HTR-8/SVneo (cell line): ENCODE data around the gene CNTN5.
A peak's percentile ranks its signal among the peaks of the same experiment; 100 is the strongest.

Experiments used
- DNase-seq: peaks from one replicate; pipeline ENCODE4 v3.0.0; 2011; ENCODE audit warnings: low spot score, mixed read lengths; ENCODE audit not compliant: insufficient read length
- FAIRE-seq: peaks from 2 replicates; lab custom pipeline; 2011; peaks lifted over from hg19 to GRCh38; lab: Jason Lieb, UNC

The CNTN5 gene

DNA sequence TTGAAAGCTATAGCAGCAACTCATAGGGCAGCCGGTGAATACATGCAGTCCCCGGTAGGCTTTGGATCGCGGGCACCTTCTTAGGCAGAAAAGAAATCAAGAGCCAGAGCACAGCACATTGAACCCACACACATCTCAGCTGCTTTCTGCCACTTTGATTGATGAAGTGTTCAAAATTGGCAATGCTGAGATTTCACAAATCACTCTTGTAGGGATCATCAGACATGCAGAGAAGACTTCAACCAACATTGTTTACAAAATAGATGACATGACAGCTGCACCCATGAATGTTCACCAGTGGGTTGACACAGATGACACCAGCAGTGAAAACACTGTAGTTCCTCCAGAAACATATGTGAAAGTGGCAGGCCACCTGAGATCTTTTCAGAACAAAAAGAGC is 1316.1 kb downstream of the CNTN5 start:
- FAIRE-seq (peak; percentile 67), DNase-seq (no peak)

DNA sequence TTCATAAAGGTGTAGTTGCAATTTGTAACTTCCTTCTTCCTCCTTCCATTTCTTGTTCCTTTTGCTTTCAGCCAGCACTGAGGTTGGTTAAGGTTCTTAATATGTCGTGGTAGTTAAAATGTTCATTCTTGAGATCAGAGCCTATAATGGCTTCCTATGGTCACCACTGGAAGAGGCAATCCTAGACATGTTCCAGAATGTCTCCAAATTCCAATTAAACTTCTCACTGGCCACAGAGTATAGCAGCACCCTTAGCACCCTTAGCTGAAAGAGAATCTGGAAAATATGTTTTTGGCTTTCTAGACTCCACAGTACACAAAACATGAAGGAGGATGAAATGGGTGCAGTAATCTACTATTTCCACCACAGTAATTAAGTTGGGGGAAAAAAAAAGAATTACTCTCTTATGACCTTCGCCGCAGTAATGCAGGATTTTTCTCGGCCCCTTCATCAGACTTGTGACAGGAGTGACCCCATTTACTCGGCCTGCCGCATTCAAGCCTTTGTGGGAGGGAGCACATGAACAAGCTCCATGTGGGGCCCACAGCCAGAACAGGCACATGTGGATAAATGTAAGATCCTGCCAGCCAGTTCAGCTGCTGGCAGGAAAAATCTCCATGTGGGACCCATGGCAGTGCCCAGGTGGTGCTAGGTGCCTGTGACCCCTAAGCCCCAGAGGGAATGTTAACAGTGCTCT is 1317.5 kb downstream of the CNTN5 start:
- FAIRE-seq, result no peak
- DNase-seq, result no peak

DNA sequence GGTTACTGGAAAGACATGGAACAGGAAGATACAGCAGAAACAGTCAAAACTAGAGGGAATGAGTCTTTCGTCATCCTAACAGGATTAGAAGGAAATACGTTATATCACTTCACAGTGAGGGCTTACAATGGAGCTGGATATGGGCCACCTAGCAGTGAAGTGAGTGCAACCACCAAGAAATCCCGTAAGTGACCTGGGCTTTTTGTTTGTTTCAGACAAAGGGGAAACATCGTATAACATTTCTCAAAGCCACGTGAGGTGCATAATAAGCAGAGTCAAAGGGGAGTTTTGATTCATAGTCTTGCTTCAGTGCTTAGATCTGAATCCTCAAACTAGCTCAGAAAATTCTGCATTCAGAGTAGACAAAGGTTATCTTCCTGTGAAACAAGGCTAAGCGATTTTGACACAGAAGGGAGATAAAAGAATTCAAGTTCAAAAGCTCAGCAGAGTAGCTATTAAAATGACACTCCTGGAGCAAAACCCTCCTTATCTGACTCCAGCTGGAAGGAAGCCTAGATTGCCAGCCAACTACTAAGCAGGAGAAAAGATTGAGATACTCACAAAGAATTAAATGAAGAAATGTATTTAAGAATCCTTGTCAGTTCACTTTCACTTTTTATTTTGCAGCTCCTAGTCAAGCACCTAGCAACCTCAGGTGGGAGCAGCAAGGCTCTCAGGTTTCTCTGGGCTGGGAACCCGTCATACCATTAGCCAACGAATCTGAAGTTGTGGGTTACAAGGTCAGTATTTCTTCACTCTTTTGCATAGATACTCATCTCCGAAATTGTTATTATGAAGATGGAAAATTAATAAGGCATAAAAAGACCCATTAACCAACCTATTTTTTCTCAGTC is 1319.9 kb downstream of the CNTN5 start:
- DNase-seq (no peak), FAIRE-seq (peak; percentile 59)

DNA sequence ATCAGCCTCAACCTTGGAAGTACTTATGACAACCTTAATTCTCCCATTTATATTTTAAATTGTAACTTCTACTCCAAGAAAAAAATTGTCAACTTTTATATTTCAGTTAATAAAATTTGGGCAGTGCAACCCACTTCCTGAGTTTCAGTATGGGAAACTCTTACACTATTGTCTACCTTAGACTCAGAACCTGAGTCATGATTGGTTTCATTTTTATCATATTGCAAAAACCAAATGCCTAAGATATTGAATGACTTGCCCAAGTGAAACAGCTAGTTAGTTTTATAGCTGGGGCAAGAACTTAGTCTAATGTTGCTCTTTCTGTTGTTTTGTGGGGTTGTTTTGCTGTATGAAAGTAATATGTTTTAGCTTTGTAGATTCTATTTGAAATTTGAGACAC is 1332.3 kb downstream of the CNTN5 start:
- FAIRE-seq (no peak), DNase-seq (no peak)

DNA sequence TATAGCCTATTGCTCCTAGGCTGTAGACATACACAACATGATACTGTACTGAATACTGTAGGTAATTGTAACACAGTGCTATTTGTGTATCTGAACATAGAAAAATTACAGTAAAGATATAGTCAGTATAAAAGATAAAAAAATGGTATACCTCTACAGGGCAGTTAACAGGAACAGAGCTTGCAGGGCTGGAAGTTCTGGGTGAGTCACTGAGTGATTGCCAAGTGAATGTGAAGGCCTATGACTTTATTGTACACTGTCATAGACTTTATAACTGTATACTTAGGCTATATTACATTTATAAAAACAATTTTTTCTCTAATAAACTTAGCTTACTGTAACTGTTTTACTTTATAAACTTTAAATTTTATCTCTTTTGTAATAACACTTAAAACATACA is 1334.0 kb downstream of the CNTN5 start:
- no peak for FAIRE-seq

DNA sequence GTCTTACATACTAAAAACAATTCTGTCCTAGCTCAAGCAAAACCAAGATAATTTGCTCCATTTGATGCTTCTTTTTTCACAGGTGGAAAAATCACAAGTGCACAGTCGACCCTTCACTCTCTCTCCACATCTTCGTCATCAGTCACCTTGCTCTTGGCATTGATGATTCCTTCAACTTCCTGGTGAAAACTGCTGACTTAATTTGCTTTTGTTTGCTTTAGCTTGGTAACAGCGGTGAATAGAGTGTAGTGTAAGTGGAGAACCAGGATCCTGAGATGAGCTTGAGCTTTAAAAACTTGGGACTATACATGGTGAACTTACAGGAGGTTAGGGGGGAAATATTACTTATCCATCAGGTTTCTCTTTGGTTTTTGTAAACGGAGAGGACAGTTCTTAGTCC is 1335.3 kb downstream of the CNTN5 start:
- DNase-seq (no peak), FAIRE-seq (peak; percentile 57)

More for the DNA sequence above, 1334.0 kb downstream of the CNTN5 start:
- DNase-seq, result no peak

DNA sequence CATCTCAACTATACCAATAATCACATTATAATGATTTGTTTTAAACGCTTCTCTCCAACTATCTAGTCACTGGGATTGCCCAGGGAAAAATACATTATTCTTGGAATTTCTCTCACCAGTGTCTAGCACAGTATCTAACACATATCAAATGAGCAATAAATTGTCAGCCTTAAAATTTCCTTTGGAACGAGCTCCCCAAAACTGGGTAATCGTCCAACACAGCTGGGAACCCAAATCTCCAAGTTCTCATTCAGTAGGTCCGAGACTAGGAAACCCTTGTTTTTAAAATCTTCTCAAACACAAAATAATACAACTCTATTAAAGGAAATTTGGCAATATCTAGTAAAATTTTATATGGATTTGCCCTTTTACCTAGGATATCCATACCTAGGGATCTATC is 1338.5 kb downstream of the CNTN5 start:
- no peak for FAIRE-seq
- DNase-seq, result no peak

DNA sequence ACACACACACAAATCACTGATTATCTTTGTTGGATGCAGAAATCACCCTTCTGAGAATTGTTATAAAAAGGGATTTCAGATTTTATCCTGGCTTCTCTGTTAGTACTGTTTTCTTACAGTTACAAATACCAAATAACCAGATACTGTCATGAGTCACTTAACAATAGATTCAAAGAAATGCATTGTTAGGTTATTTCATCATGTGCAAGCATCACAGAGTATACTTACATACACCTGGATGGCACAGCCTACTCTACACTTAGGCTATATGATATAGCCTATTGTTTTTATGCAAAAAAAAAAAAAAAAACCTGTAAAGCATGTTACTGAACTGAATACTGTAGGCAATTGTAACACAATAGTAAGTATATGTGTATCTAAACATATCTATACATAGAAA is 1347.1 kb downstream of the CNTN5 start:
- FAIRE-seq, result peak; percentile 26
- DNase-seq, result no peak

DNA sequence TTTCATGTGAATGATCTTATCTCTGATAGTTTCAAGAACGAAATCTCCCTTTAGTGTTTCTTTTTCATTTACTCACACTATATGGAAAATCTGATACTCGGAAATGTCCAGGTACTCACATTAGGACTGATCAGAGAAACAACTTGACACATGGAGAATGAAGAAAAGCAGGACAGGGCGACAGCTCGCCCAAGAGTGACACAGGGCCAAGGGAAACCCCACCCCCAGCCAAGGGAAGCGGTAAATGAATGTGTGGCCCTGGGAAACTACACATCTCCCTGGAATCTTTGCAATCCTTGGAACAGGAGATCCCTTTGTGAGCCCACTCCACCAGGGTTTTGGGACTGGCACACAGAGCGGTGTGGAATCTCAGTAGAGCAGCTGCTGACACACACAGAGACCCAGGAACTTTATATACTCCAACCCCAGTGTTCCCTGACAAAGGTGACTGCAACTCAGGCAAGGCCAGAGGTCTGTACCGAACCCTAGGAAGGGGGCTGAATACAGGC is 1362.7 kb downstream of the CNTN5 start:
- DNase-seq (no peak), FAIRE-seq (no peak)

DNA sequence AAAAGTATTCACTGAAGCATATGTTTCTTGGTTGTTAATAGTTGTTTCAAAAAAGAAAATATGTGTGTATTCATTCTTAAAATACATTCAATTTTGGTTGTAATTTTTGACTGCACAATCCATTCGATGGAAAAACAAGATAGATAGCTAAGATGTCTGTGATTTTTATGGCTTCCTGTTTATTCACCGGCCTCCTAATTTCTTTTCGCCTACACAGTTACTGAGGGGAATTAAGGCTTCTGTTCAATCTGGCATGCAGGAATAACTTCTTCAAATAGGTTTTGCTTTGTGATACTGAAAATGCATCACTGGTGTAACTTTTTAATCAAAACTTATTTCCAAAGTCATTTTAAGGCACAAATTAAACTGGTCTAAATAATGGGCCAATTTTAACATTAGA is 1375.5 kb downstream of the CNTN5 start:
- DNase-seq (no peak), FAIRE-seq (peak; percentile 36)

DNA sequence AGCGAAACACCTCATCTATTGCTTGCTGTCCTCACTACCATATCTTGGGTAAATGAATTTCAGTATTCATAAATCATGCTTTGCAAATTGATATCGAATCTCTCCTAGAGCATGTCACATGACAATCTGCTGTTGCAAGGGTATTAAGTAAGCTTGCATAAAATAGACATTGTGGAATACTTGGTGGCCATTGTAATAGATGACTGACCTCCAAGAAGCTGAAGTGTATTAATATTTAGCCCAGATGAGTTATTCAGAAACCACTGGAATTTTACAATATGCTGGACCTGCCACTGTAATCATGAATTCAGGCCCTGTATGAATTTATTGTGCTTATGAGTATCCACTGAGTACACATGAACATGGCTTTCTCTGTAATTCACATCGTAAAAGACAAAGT is 1376.7 kb downstream of the CNTN5 start:
- no peak for FAIRE-seq
- no peak for DNase-seq

DNA sequence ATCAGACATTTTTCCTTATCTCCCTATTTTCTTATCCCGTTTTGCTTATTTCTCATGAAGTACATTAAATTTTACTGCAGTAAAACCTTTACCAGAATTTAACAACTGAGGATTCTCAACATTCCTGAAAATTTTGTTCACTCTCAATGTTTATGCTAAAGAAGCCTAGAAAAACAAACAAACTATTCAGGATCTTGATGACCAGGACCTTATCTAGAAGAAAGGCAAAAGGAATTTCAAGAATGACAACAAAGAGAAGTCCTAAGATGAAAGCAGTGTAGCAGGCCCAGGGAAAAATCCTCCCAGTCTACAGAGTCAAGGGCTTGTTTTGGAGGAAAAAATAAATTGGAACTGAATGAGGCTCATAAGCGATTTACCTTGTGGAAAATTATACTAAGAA is 1383.1 kb downstream of the CNTN5 start:
- FAIRE-seq (no peak), DNase-seq (peak; percentile 60)

DNA sequence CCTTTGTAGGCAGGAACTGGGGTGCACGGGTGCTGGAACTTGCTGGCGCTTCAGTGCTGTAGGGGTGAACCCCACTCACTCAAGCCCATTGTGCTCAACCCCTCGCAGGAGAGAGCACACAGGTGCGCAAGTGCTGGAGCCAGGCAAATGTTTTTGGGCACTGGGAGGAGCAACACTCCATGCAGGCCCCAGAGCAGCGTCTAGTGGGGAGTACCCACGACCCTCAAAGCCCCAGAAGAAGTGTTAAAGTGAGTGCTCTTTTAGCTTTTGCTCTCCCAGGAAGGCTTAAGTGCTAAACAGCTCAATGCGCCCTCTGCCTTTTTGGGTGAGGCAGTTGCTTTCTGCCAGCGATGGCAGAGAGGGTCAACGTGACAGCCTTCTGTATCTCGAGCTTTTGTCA is 1384.2 kb downstream of the CNTN5 start:
- DNase-seq, result no peak
- no peak for FAIRE-seq
